Measurements from ENCODE around the gene SLC1A2. TPM values are rescaled to one million over a fixed set of nuclear protein-coding genes. Genes with fewer than 3 reads are reported as not detected.
A peak's percentile ranks its signal among the peaks of the same experiment; 100 is the strongest.

The SLC1A2 gene
- total RNA-seq, 3 donors from 2014 or later = 0.03 to 0.13 (median 0.05) TPM

DNA sequence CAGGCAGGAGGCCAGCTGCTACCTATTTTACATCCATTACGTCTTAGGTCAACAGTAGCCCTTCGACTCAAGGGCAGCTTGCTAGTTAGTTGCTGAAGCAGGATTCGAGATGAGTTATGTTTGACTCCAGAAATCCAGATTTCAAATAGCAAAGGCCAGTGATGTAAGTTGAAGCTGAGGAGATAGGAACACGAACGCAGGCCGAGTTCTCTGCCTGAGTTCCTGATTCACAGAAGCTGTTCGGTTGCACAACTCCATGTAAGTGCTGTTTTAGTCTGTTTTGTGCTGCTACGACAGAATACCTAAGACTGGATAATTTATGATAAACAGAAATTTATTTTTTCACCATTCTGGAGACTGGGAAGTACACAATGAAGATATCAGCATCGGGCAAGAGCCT lies 111.2 kb downstream of the SLC1A2 start:
- no peak overlapping the region for H3K4me3 Mint-ChIP-seq
- no peaks in the 10 kb centered on the region for H3K27me3 Mint-ChIP-seq (ENCODE audit: low read depth)
- peaks cover 26% of the 10 kb centered on the region for H3K4me1 Mint-ChIP-seq (ENCODE audit: low read depth)
- ATAC-seq = no peak
- no peak for DNase-seq
- no peaks in the 10 kb centered on the region for H3K9me3 Mint-ChIP-seq
- H3K36me3 Mint-ChIP-seq (ENCODE audit: insufficient read depth) = no peaks in the 10 kb centered on the region

DNA sequence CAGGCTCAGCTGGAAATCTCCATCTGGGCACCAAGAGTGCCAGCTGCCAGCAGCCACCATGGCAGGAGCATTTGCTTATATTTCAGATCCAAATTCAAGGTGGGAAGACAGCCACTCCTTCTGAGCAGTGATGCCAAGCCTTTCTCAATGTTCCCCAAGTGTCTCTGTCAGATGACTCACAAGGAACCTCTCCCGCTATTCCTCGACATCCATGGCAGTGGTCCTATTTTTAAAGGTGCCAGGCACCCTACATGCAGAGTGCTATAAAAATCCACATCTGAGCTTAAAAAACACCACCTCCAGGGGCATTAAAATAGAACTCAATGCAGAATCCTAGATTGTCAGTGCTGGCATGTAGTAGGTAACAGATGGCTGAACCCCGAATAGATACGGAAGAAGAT lies 112.1 kb downstream of the SLC1A2 start:
- DNase-seq = no peak
- Mint-ChIP-seq H3K36me3 (ENCODE audit: insufficient read depth) (no peaks in the 10 kb centered on the region), H3K9me3 (no peaks in the 10 kb centered on the region), H3K4me1 (ENCODE audit: low read depth) (peaks cover 25% of the 10 kb centered on the region), H3K27me3 (ENCODE audit: low read depth) (no peaks in the 10 kb centered on the region), H3K4me3 (no peak overlapping the region)
- ATAC-seq = no peak

DNA sequence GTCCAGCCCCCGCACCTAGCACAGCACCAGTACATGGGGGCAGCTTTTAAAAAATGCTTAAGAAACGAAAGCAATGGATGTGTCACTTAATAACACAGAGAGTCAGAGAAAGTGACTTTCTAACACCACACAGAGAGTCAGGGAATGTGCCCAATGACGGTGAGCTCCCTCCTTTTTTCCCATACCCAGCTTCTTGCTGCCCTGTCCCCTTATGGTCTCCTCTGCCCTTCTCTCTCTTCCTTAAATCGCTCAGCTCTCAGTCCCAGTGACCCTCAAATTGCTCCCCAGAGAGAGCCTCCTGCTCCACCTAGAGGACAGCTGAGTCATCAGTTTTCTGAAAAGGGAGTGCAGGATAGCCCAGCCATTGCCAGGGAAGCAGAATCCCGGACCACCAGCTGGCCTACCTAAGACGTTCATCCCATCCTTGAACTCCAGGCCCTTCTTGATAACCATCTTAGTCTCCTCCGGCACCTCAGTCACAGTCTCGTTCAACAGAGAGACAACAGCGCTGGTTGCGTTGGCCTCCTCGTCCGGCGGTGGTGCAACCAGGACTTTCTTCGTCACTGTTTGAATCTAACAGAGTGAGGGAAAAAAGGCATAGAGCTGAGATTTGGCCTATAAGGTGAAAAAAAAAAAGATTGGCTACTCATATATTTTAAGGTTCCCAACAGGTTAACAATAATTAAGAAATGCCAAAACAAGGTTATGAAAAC lies 113.5 kb downstream of the SLC1A2 start:
- H3K9me3 Mint-ChIP-seq = no peaks in the 10 kb centered on the region
- no peaks in the 10 kb centered on the region for H3K27me3 Mint-ChIP-seq (ENCODE audit: low read depth)
- no peaks in the 10 kb centered on the region for H3K36me3 Mint-ChIP-seq (ENCODE audit: insufficient read depth)
- H3K4me3 Mint-ChIP-seq = peak overlapping the region; percentile 40
- ATAC-seq = peak in 1 of 2 donors; percentile 48
- DNase-seq = peak; percentile 36
- peaks cover 25% of the 10 kb centered on the region for H3K4me1 Mint-ChIP-seq (ENCODE audit: low read depth)

DNA sequence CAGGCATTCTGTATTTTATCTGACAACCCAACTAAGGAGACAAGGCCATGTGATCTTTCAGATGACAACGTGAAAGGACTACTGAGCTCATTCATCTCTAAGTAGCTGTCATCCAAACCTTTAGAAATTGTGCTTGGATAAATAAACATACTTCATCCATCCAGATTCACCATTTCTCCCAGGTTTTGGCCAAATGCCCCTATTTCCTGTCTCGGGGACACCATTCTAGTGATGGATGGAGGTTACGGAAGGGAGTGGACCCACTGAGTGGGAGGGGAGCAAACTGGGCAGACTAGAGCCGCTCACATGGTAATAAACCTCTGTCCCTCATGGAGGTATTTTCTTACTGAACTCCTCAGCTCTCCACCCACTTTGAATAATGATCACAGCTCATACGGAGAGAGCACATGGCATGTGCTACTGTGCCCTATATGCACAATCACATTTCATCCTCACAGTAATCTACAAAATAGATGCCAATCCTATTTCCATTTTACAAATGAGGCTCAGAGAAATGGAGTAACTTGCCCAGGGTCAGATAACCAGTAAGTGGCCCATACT lies 114.4 kb downstream of the SLC1A2 start:
- Mint-ChIP-seq H3K9me3 (no peaks in the 10 kb centered on the region), H3K36me3 (ENCODE audit: insufficient read depth) (no peaks in the 10 kb centered on the region), H3K4me1 (ENCODE audit: low read depth) (peaks cover 25% of the 10 kb centered on the region), H3K4me3 (no peak overlapping the region), H3K27me3 (ENCODE audit: low read depth) (no peaks in the 10 kb centered on the region)
- ATAC-seq (no peak), DNase-seq (no peak)

GRCh38 chr11:35304386-35304775 lies 115.0 kb downstream of the SLC1A2 start:
- peak in 1 of 2 donors; percentile 21 for ATAC-seq
- no peaks in the 10 kb centered on the region for H3K9me3 Mint-ChIP-seq
- no peak for DNase-seq
- peaks cover 25% of the 10 kb centered on the region for H3K4me1 Mint-ChIP-seq (ENCODE audit: low read depth)
- H3K27me3 Mint-ChIP-seq (ENCODE audit: low read depth) = no peaks in the 10 kb centered on the region
- H3K36me3 Mint-ChIP-seq (ENCODE audit: insufficient read depth) = no peaks in the 10 kb centered on the region
- H3K4me3 Mint-ChIP-seq = no peak overlapping the region

GRCh38 chr11:35303596-35304385 lies 115.6 kb downstream of the SLC1A2 start:
- Mint-ChIP-seq H3K9me3 (no peaks in the 10 kb centered on the region), H3K4me3 (no peak overlapping the region), H3K4me1 (ENCODE audit: low read depth) (peaks cover 25% of the 10 kb centered on the region), H3K36me3 (ENCODE audit: insufficient read depth) (no peaks in the 10 kb centered on the region), H3K27me3 (ENCODE audit: low read depth) (no peaks in the 10 kb centered on the region)
- DNase-seq (no peak), ATAC-seq (no peak)

- ATAC-seq = no peak
- no peaks in the 10 kb centered on the region for H3K27me3 Mint-ChIP-seq (ENCODE audit: low read depth)
- no peak overlapping the region for H3K4me3 Mint-ChIP-seq
- H3K9me3 Mint-ChIP-seq = no peaks in the 10 kb centered on the region
- DNase-seq = no peak
- H3K4me1 Mint-ChIP-seq (ENCODE audit: low read depth) = peaks cover 25% of the 10 kb centered on the region
- H3K36me3 Mint-ChIP-seq (ENCODE audit: insufficient read depth) = no peaks in the 10 kb centered on the region
These were observed 117.0 kb downstream of the SLC1A2 start for GRCh38 chr11:35302398-35302797.

GRCh38 chr11:35298369-35298768 lies 121.0 kb downstream of the SLC1A2 start:
- DNase-seq = no peak
- Mint-ChIP-seq H3K27me3 (ENCODE audit: low read depth) (peaks cover 5% of the 10 kb centered on the region), H3K4me1 (ENCODE audit: low read depth) (peaks cover 3% of the 10 kb centered on the region), H3K9me3 (no peaks in the 10 kb centered on the region), H3K36me3 (ENCODE audit: insufficient read depth) (no peaks in the 10 kb centered on the region), H3K4me3 (no peak overlapping the region)
- ATAC-seq = no peak

- ATAC-seq = no peak
- H3K4me3 Mint-ChIP-seq = no peak overlapping the region
- DNase-seq = no peak
- H3K27me3 Mint-ChIP-seq (ENCODE audit: low read depth) = peaks cover 5% of the 10 kb centered on the region
- no peaks in the 10 kb centered on the region for H3K36me3 Mint-ChIP-seq (ENCODE audit: insufficient read depth)
- no peaks in the 10 kb centered on the region for H3K9me3 Mint-ChIP-seq
- H3K4me1 Mint-ChIP-seq (ENCODE audit: low read depth) = peaks cover 16% of the 10 kb centered on the region
These were observed 123.6 kb downstream of the SLC1A2 start for GRCh38 chr11:35295751-35296150.

GRCh38 chr11:35293699-35294098 lies 125.7 kb downstream of the SLC1A2 start:
- DNase-seq = no peak
- Mint-ChIP-seq H3K4me3 (no peak overlapping the region), H3K36me3 (ENCODE audit: insufficient read depth) (no peaks in the 10 kb centered on the region), H3K4me1 (ENCODE audit: low read depth) (peaks cover 20% of the 10 kb centered on the region), H3K27me3 (ENCODE audit: low read depth) (peaks cover 5% of the 10 kb centered on the region), H3K9me3 (no peaks in the 10 kb centered on the region)
- ATAC-seq = no peak

- Mint-ChIP-seq H3K4me3 (no peak overlapping the region), H3K4me1 (ENCODE audit: low read depth) (peaks cover 20% of the 10 kb centered on the region), H3K36me3 (ENCODE audit: insufficient read depth) (no peaks in the 10 kb centered on the region), H3K9me3 (no peaks in the 10 kb centered on the region), H3K27me3 (ENCODE audit: low read depth) (peaks cover 5% of the 10 kb centered on the region)
- no peak for ATAC-seq
- DNase-seq = no peak
These were observed 126.3 kb downstream of the SLC1A2 start for GRCh38 chr11:35293035-35293434.

- no peak for DNase-seq
These were observed 127.1 kb downstream of the SLC1A2 start for GRCh38 chr11:35292279-35292678.

DNA sequence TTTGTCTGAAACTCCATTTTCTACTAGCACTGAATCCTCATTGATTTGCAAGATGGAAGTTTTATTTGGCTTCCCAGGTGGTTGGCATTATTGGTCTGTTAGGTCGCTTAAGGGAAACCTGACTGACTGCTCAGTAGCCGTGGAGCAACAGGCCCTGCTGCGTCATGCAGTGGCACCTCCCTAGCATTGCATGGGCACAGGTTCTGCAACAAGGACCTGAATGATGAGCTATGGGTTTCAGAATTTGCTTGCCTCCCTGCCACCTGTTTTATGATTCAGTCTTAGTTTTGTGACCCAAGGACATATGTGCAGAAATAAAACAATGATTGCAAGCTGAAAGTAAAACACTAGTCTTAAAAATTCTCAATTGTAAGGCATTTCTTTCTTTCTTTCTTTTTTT lies 128.5 kb downstream of the SLC1A2 start:
- H3K27me3 Mint-ChIP-seq (ENCODE audit: low read depth) = no peaks in the 10 kb centered on the region
- H3K4me1 Mint-ChIP-seq (ENCODE audit: low read depth) = peaks cover 20% of the 10 kb centered on the region
- ATAC-seq = no peak
- no peak overlapping the region for H3K4me3 Mint-ChIP-seq
- H3K9me3 Mint-ChIP-seq = no peaks in the 10 kb centered on the region
- H3K36me3 Mint-ChIP-seq (ENCODE audit: insufficient read depth) = no peaks in the 10 kb centered on the region
- no peak for DNase-seq

More at GRCh38 chr11:35292279-35292678, 127.1 kb downstream of the SLC1A2 start:
- no peak for ATAC-seq
- Mint-ChIP-seq H3K9me3 (no peaks in the 10 kb centered on the region), H3K36me3 (ENCODE audit: insufficient read depth) (no peaks in the 10 kb centered on the region), H3K4me3 (no peak overlapping the region), H3K4me1 (ENCODE audit: low read depth) (peaks cover 20% of the 10 kb centered on the region), H3K27me3 (ENCODE audit: low read depth) (peaks cover 5% of the 10 kb centered on the region)

GRCh38 chr11:35289821-35290220 lies 129.5 kb downstream of the SLC1A2 start:
- Mint-ChIP-seq H3K4me3 (no peak overlapping the region), H3K9me3 (no peaks in the 10 kb centered on the region), H3K36me3 (ENCODE audit: insufficient read depth) (no peaks in the 10 kb centered on the region), H3K4me1 (ENCODE audit: low read depth) (peaks cover 20% of the 10 kb centered on the region), H3K27me3 (ENCODE audit: low read depth) (no peaks in the 10 kb centered on the region)
- DNase-seq (no peak), ATAC-seq (no peak)

Data from activated T-cell treated with anti-CD3 and anti-CD28 coated beads, Interleukin-2, amount 50 U/mL, for 4 hours (primary cell).